ENCODE data around the gene DGAT2. TPM values are rescaled to one million over a fixed set of nuclear protein-coding genes. Genes with fewer than 3 reads are reported as not detected.

DGAT2 gene
- total RNA-seq, 1 donor from 2014 or later, result 1.3 TPM

DNA sequence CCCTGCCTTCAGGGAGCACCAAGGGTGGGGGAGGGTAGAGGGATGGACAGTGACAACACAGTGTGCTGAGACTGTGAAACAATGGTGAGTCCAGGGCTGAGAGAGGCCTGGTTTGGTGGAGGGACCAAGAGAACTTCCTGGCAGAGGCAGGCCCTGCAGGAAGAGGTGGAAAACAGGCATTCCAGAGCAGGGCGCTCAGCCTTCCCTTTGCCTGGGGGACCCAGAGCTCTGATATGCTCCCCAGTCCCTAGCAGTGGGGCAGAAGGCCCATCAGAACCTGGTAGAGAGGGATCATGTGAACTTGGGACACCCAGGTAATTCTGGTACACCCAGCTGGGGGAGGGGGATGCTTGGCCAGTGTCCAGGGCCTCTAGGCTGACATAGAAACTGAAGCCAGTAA, 29.2 kb downstream of the DGAT2 start:
- Mint-ChIP-seq H3K4me1 (ENCODE audit: low read depth) (peaks cover 4% of the 10 kb centered on the region), H3K36me3 (ENCODE audit: low read depth) (no peaks in the 10 kb centered on the region), H3K9me3 (ENCODE audit: low read depth) (no peaks in the 10 kb centered on the region), H3K27ac (ENCODE audit: unreplicated experiment) (no peak overlapping the region), H3K27me3 (ENCODE audit: low read depth) (no peaks in the 10 kb centered on the region), H3K4me3 (ENCODE audit: unreplicated experiment) (no peak overlapping the region)
- TF ChIP-seq CTCF (IDR thresholded peaks at IDR 0.05), result no peak
- DNase-seq (ENCODE audit: low spot score), result no peak

DNA sequence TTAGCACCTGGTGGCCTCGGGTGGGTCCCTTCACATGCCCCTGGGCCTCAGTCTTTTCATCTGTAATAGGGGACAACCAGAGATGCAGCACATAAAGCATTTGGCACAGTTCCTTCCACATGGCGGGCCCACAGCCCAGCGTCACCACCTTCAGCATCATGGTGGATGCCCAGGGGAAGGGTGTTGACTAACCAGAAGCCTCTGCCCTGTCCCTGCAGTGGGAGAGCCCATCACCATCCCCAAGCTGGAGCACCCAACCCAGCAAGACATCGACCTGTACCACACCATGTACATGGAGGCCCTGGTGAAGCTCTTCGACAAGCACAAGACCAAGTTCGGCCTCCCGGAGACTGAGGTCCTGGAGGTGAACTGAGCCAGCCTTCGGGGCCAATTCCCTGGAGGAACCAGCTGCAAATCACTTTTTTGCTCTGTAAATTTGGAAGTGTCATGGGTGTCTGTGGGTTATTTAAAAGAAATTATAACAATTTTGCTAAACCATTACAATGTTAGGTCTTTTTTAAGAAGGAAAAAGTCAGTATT, 31.6 kb downstream of the DGAT2 start:
- Mint-ChIP-seq H3K4me1 (ENCODE audit: low read depth) (peaks cover 4% of the 10 kb centered on the region), H3K27me3 (ENCODE audit: low read depth) (no peaks in the 10 kb centered on the region)

GRCh38 chr11:75800728-75801361, 32.3 kb downstream of the DGAT2 start:
- TF ChIP-seq CTCF (IDR thresholded peaks at IDR 0.05), result no peak
- no peak overlapping the region for H3K27ac Mint-ChIP-seq (ENCODE audit: unreplicated experiment)
- H3K36me3 Mint-ChIP-seq (ENCODE audit: low read depth), result no peaks in the 10 kb centered on the region
- no peaks in the 10 kb centered on the region for H3K27me3 Mint-ChIP-seq (ENCODE audit: low read depth)
- H3K9me3 Mint-ChIP-seq (ENCODE audit: low read depth), result no peaks in the 10 kb centered on the region
- DNase-seq (ENCODE audit: low spot score), result no peak
- peaks cover 4% of the 10 kb centered on the region for H3K4me1 Mint-ChIP-seq (ENCODE audit: low read depth)
- no peak overlapping the region for H3K4me3 Mint-ChIP-seq (ENCODE audit: unreplicated experiment)

More for the DNA sequence above, 31.6 kb downstream of the DGAT2 start:
- no peak for TF ChIP-seq CTCF (IDR thresholded peaks at IDR 0.05)
- Mint-ChIP-seq H3K4me3 (ENCODE audit: unreplicated experiment) (no peak overlapping the region), H3K9me3 (ENCODE audit: low read depth) (no peaks in the 10 kb centered on the region), H3K27ac (ENCODE audit: unreplicated experiment) (no peak overlapping the region), H3K36me3 (ENCODE audit: low read depth) (no peaks in the 10 kb centered on the region)
- DNase-seq (ENCODE audit: low spot score), result no peak

GRCh38 chr11:75801362-75802020, 32.9 kb downstream of the DGAT2 start:
- Mint-ChIP-seq H3K36me3 (ENCODE audit: low read depth) (no peaks in the 10 kb centered on the region), H3K9me3 (ENCODE audit: low read depth) (no peaks in the 10 kb centered on the region), H3K4me3 (ENCODE audit: unreplicated experiment) (no peak overlapping the region), H3K27me3 (ENCODE audit: low read depth) (no peaks in the 10 kb centered on the region), H3K27ac (ENCODE audit: unreplicated experiment) (no peak overlapping the region), H3K4me1 (ENCODE audit: low read depth) (peaks cover 4% of the 10 kb centered on the region)
- no peak for DNase-seq (ENCODE audit: low spot score)
- no peak for TF ChIP-seq CTCF (IDR thresholded peaks at IDR 0.05)

- no peaks in the 10 kb centered on the region for H3K36me3 Mint-ChIP-seq (ENCODE audit: low read depth)
- no peak for DNase-seq (ENCODE audit: low spot score)
Observed at GRCh38 chr11:75802021-75802912, 33.7 kb downstream of the DGAT2 start.

More at GRCh38 chr11:75802021-75802912, 33.7 kb downstream of the DGAT2 start:
- peaks cover 4% of the 10 kb centered on the region for H3K4me1 Mint-ChIP-seq (ENCODE audit: low read depth)
- no peak for TF ChIP-seq CTCF (IDR thresholded peaks at IDR 0.05)
- H3K9me3 Mint-ChIP-seq (ENCODE audit: low read depth), result no peaks in the 10 kb centered on the region
- no peaks in the 10 kb centered on the region for H3K27me3 Mint-ChIP-seq (ENCODE audit: low read depth)
- H3K4me3 Mint-ChIP-seq (ENCODE audit: unreplicated experiment), result no peak overlapping the region
- no peak overlapping the region for H3K27ac Mint-ChIP-seq (ENCODE audit: unreplicated experiment)

Measured in chondrocyte (in vitro differentiated cells).